NK-92 treated with Interleukin-12 subunit alpha and Interleukin-12 subunit beta, amount 100 ng/mL, for 24 hours (cell line): ENCODE data around the gene SCNN1G.
"Not testable (repeated sequence)": the region's sequence is repeated elsewhere in the genome, so short reads cannot be mapped to it uniquely, and the experiment has no call there.

Source experiments
- DNase-seq: peaks from one replicate; lab custom pipeline; 2025; lab: John Stamatoyannopoulos, UW

The SCNN1G gene

GRCh38 chr16:23252310-23252709 lies 69.8 kb downstream of the SCNN1G start:
- no peak for DNase-seq

GRCh38 chr16:23253650-23254049 lies 71.1 kb downstream of the SCNN1G start:
- not testable (repeated sequence) for DNase-seq

GRCh38 chr16:23254338-23254737 lies 71.8 kb downstream of the SCNN1G start:
- DNase-seq = no peak

GRCh38 chr16:23255000-23255399 lies 72.5 kb downstream of the SCNN1G start:
- no peak for DNase-seq

GRCh38 chr16:23256440-23256839 lies 73.9 kb downstream of the SCNN1G start:
- no peak for DNase-seq

GRCh38 chr16:23257682-23258081 lies 75.1 kb downstream of the SCNN1G start:
- no peak for DNase-seq

- no peak for DNase-seq
Observed at GRCh38 chr16:23258919-23259237, 76.3 kb downstream of the SCNN1G start.
